GM18505 (cell line): ENCODE results near the gene LNX1.

Experiments
- ATAC-seq: cut with Tn5 transposase; IDR thresholded peaks from one replicate; pipeline ENCODE4 v1.9.1; 2021; ENCODE audit not compliant: unreplicated experiment
- POLR2A ChIP-seq: IDR thresholded peaks from 4 replicates; pipeline ENCODE4 v1.6.1; 2011; ENCODE audit warnings: borderline replicate concordance; ENCODE audit not compliant: insufficient read depth, insufficient read length; ENCODE audit errors: extremely low read depth

LNX1 gene

GRCh38 chr4:53591372-53591892 lies at the start of gene LNX1:
TSS of gene LNX1 (minus strand) at chr4:53591486. CDS start at chr4:53574002, 17,484 bp downstream.
- no peak for ATAC-seq
- TF ChIP-seq POLR2A = no peak

GRCh38 chr4:53640576-53641453 lies 49.5 kb upstream of the LNX1 start:
- TF ChIP-seq POLR2A = no peak
- peak; percentile 63 for ATAC-seq

- no peak for ATAC-seq
- TF ChIP-seq POLR2A = no peak
These were observed 47.6 kb upstream of the LNX1 start for GRCh38 chr4:53638919-53639318.

GRCh38 chr4:53637348-53637747 lies 46.1 kb upstream of the LNX1 start:
- ATAC-seq = no peak

GRCh38 chr4:53635697-53636483 lies 44.6 kb upstream of the LNX1 start:
- no peak for ATAC-seq

More at GRCh38 chr4:53637348-53637747, 46.1 kb upstream of the LNX1 start:
- no peak for TF ChIP-seq POLR2A

GRCh38 chr4:53633608-53634007 lies 42.3 kb upstream of the LNX1 start:
- ATAC-seq = no peak
- TF ChIP-seq POLR2A = no peak

More at GRCh38 chr4:53635697-53636483, 44.6 kb upstream of the LNX1 start:
- TF ChIP-seq POLR2A = no peak

GRCh38 chr4:53629296-53629695 lies 38.0 kb upstream of the LNX1 start:
- no peak for TF ChIP-seq POLR2A
- no peak for ATAC-seq

- TF ChIP-seq POLR2A = no peak
- ATAC-seq = no peak
These were observed 35.2 kb upstream of the LNX1 start for GRCh38 chr4:53626491-53626890.

GRCh38 chr4:53625888-53626287 lies 34.6 kb upstream of the LNX1 start:
- no peak for TF ChIP-seq POLR2A
- ATAC-seq = no peak

GRCh38 chr4:53622739-53623151 lies 31.5 kb upstream of the LNX1 start:
- no peak for ATAC-seq
- no peak for TF ChIP-seq POLR2A

- ATAC-seq = no peak
- no peak for TF ChIP-seq POLR2A
These were observed 29.7 kb upstream of the LNX1 start for GRCh38 chr4:53620956-53621355.

- no peak for TF ChIP-seq POLR2A
- ATAC-seq = no peak
These were observed 28.1 kb upstream of the LNX1 start for GRCh38 chr4:53619431-53619830.

- no peak for ATAC-seq
- no peak for TF ChIP-seq POLR2A
These were observed 27.0 kb upstream of the LNX1 start for GRCh38 chr4:53618321-53618720.
